Neural cell (in vitro differentiated cells): ENCODE data around the gene TMEM258. TPM values are rescaled to one million over a fixed set of nuclear protein-coding genes. Genes with fewer than 3 reads are reported as not detected.

Experiments
- H2AFZ ChIP-seq: fragments of 200-600, 300-800 bp; sonication (generic), shearing (Covaris generic); 2 replicates; pipeline ENCODE4 v1.6.0; 2014; ENCODE audit warnings: low read depth, mild to moderate bottlenecking, antibody characterized with exemption, low read length, moderate library complexity
- H3F3A ChIP-seq: fragments of 200-600 bp; shearing (Covaris generic); 2 replicates; pipeline ENCODE4 v1.6.1; 2016; ENCODE audit warnings: mild to moderate bottlenecking, moderate library complexity, mixed read lengths, antibody characterized with exemption, low read length; ENCODE audit not compliant: insufficient read depth, poor library complexity, severe bottlenecking
- H3K27ac ChIP-seq: fragments of 200-600, 300-800 bp; sonication (generic), shearing (Covaris generic); 2 replicates; pipeline ENCODE4 v1.5.1; 2014; ENCODE audit warnings: mild to moderate bottlenecking, low read length, moderate library complexity
- H3K27me3 ChIP-seq: fragments of 300-800, 200-600 bp; sonication (generic), shearing (Covaris generic); 2 replicates; pipeline ENCODE4 v1.6.0; 2014; ENCODE audit warnings: mild to moderate bottlenecking, low read depth, low read length, moderate library complexity; ENCODE audit not compliant: insufficient read depth
- H3K36me3 ChIP-seq: fragments of 300-800, 200-600 bp; sonication (generic), shearing (Covaris generic); 2 replicates; pipeline ENCODE4 v1.5.1; 2014; ENCODE audit warnings: mild to moderate bottlenecking, antibody characterized with exemption, low read length, moderate library complexity; ENCODE audit not compliant: insufficient read depth
- H3K4me2 ChIP-seq: fragments of 300-800, 200-600 bp; sonication (generic), shearing (Covaris generic); 2 replicates; pipeline ENCODE4 v1.6.0; 2014; ENCODE audit warnings: mild to moderate bottlenecking, low read length
- H3K4me3 ChIP-seq: fragments of 300-800, 200-600 bp; sonication (generic), shearing (Covaris generic); 2 replicates; pipeline ENCODE4 v1.5.1; 2014; ENCODE audit warnings: mild to moderate bottlenecking, low read length, moderate library complexity
- H3K79me2 ChIP-seq: fragments of 200-600 bp; shearing (Covaris generic); replicated peaks from 2 replicates; pipeline ENCODE4 v1.6.0; 2014; ENCODE audit warnings: mild to moderate bottlenecking, low read length, moderate library complexity; ENCODE audit not compliant: insufficient read depth
- H3K9ac ChIP-seq: fragments of 300-800, 200-600 bp; sonication (generic), shearing (Covaris generic); 2 replicates; pipeline ENCODE4 v1.6.1; 2016; ENCODE audit warnings: mild to moderate bottlenecking, low read length, mixed read lengths
- H3K9me2 ChIP-seq: fragments of 200-600 bp; shearing (Covaris generic); 2 replicates; pipeline ENCODE4 v1.6.1; 2016; ENCODE audit warnings: mild to moderate bottlenecking, low read length, mixed read lengths; ENCODE audit not compliant: insufficient read depth
- H3K9me3 ChIP-seq: fragments of 200-600, 300-800 bp; sonication (generic), shearing (Covaris generic); 2 replicates; pipeline ENCODE4 v1.6.1; 2016; ENCODE audit warnings: mild to moderate bottlenecking, mixed run types, low read length, moderate library complexity, mixed read lengths
- H4K20me1 ChIP-seq: fragments of 200-600 bp; shearing (Covaris generic); 2 replicates; pipeline ENCODE4 v1.6.1; 2016; ENCODE audit warnings: mild to moderate bottlenecking, mixed run types; ENCODE audit not compliant: insufficient read depth
- EP300 ChIP-seq: fragments of 450-650 bp; conservative IDR thresholded peaks from 2 replicates; pipeline ENCODE4 v1.6.1; 2014; ENCODE audit warnings: antibody characterized with exemption, mild to moderate bottlenecking, moderate library complexity; ENCODE audit not compliant: poor library complexity, severe bottlenecking
- EZH2 ChIP-seq: fragments of 200-600, 300-800 bp; shearing (Covaris generic), sonication (generic); IDR thresholded peaks from 2 replicates; pipeline ENCODE4 v1.6.1; 2014; ENCODE audit warnings: antibody characterized with exemption, low read length, borderline replicate concordance, mild to moderate bottlenecking; ENCODE audit not compliant: insufficient read depth, poor library complexity, severe bottlenecking
- MXI1 ChIP-seq: fragments of 450-650 bp; conservative IDR thresholded peaks from 2 replicates; pipeline ENCODE4 v1.6.1; 2014; ENCODE audit warnings: antibody characterized with exemption, mild to moderate bottlenecking; ENCODE audit not compliant: poor library complexity, severe bottlenecking
- POLR2AphosphoS5 ChIP-seq: IDR thresholded peaks from 2 replicates; pipeline ENCODE4 v1.6.1; 2012
- RAD21 ChIP-seq: fragments of 450-650 bp; conservative IDR thresholded peaks from 2 replicates; pipeline ENCODE4 v1.6.1; 2014; ENCODE audit warnings: antibody characterized with exemption, mild to moderate bottlenecking, moderate library complexity
- SMC3 ChIP-seq: fragments of 450-650 bp; conservative IDR thresholded peaks from 2 replicates; pipeline ENCODE4 v1.6.1; 2014; ENCODE audit warnings: antibody characterized with exemption, mild to moderate bottlenecking, moderate library complexity; ENCODE audit not compliant: poor library complexity
- TAF1 ChIP-seq: IDR thresholded peaks from 2 replicates; pipeline ENCODE4 v1.6.1; 2012; ENCODE audit warnings: low read depth
- polyA plus RNA-seq: library from polyadenylated mRNA; depleted of rRNA; stranded (reverse); fragments of >200 nt; gene quantifications from 2 replicates; pipeline ENCODE4 v1.2.3, GENCODE V29; 2014
- TF ChIP-seq, protein P1 (sequence below): IDR thresholded peaks from 2 replicates; pipeline ENCODE4 v1.6.1; 2012; ENCODE audit warnings: borderline replicate concordance
- TF ChIP-seq, protein P2 (sequence below): fragments of 450-650 bp; IDR thresholded peaks from 2 replicates; pipeline ENCODE4 v1.5.1; 2014; ENCODE audit warnings: antibody characterized with exemption, mild to moderate bottlenecking, moderate library complexity; ENCODE audit not compliant: poor library complexity, severe bottlenecking

TMEM258 gene
- polyA plus RNA-seq, 1 donor from 2014 or later: 134 TPM

DNA sequence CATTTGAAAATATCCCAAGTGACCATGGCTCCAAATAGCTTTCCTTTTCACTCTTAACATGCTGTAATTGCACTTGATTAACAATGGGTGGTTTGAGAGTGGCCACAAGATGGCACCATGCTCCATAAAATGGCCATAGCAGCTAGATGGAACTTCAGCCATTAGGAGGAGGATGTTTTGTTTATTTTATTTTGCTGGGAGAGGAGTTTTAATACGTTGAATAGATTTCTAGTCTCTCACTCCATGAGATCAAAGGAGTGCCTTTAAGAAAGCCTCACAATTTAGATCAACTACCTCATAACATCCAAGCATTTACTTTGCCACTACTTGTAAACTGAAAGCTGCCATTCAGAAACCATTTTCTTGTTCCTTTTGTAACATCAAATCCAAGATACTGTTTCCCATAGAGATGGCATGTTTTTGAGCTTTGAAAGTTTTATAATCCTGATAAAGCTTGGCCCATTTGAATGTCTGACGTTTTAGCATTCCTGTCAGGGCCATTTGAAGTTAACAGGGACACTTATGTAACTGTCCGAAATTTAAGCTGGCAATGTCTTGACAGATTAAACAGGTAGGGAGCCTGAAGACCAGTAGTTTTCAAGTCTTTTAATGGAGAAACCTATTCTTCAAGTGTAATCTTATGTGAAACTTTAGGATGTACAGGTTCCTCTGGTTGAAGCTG lies 5.0 kb upstream of the TMEM258 start:
- H3K4me2 ChIP-seq: no peak overlapping the region
- H3K4me3 ChIP-seq: no peak overlapping the region
- no peaks in the 10 kb centered on the region for H3K36me3 ChIP-seq
- H3K9me3 ChIP-seq: no peaks in the 10 kb centered on the region
- H3K9ac ChIP-seq: no peak overlapping the region
- TF ChIP-seq, protein P1, sequence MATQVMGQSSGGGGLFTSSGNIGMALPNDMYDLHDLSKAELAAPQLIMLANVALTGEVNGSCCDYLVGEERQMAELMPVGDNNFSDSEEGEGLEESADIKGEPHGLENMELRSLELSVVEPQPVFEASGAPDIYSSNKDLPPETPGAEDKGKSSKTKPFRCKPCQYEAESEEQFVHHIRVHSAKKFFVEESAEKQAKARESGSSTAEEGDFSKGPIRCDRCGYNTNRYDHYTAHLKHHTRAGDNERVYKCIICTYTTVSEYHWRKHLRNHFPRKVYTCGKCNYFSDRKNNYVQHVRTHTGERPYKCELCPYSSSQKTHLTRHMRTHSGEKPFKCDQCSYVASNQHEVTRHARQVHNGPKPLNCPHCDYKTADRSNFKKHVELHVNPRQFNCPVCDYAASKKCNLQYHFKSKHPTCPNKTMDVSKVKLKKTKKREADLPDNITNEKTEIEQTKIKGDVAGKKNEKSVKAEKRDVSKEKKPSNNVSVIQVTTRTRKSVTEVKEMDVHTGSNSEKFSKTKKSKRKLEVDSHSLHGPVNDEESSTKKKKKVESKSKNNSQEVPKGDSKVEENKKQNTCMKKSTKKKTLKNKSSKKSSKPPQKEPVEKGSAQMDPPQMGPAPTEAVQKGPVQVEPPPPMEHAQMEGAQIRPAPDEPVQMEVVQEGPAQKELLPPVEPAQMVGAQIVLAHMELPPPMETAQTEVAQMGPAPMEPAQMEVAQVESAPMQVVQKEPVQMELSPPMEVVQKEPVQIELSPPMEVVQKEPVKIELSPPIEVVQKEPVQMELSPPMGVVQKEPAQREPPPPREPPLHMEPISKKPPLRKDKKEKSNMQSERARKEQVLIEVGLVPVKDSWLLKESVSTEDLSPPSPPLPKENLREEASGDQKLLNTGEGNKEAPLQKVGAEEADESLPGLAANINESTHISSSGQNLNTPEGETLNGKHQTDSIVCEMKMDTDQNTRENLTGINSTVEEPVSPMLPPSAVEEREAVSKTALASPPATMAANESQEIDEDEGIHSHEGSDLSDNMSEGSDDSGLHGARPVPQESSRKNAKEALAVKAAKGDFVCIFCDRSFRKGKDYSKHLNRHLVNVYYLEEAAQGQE: no peak
- TF ChIP-seq SMC3 (peak; percentile 95), TAF1 (no peak), EP300 (no peak), EZH2 (no peak), RAD21 (peak; percentile 91), POLR2AphosphoS5 (peak; percentile 24), MXI1 (no peak)
- TF ChIP-seq, protein P2, sequence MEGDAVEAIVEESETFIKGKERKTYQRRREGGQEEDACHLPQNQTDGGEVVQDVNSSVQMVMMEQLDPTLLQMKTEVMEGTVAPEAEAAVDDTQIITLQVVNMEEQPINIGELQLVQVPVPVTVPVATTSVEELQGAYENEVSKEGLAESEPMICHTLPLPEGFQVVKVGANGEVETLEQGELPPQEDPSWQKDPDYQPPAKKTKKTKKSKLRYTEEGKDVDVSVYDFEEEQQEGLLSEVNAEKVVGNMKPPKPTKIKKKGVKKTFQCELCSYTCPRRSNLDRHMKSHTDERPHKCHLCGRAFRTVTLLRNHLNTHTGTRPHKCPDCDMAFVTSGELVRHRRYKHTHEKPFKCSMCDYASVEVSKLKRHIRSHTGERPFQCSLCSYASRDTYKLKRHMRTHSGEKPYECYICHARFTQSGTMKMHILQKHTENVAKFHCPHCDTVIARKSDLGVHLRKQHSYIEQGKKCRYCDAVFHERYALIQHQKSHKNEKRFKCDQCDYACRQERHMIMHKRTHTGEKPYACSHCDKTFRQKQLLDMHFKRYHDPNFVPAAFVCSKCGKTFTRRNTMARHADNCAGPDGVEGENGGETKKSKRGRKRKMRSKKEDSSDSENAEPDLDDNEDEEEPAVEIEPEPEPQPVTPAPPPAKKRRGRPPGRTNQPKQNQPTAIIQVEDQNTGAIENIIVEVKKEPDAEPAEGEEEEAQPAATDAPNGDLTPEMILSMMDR: peak; percentile 93
- H3K9me2 ChIP-seq: no peaks in the 10 kb centered on the region
- no peak overlapping the region for H3K27ac ChIP-seq
- peaks cover 21% of the 10 kb centered on the region for H3K79me2 ChIP-seq
- no peaks in the 10 kb centered on the region for H3F3A ChIP-seq
- no peaks in the 10 kb centered on the region for H3K27me3 ChIP-seq
- H4K20me1 ChIP-seq: no peaks in the 10 kb centered on the region
- H2AFZ ChIP-seq: no peak overlapping the region

DNA sequence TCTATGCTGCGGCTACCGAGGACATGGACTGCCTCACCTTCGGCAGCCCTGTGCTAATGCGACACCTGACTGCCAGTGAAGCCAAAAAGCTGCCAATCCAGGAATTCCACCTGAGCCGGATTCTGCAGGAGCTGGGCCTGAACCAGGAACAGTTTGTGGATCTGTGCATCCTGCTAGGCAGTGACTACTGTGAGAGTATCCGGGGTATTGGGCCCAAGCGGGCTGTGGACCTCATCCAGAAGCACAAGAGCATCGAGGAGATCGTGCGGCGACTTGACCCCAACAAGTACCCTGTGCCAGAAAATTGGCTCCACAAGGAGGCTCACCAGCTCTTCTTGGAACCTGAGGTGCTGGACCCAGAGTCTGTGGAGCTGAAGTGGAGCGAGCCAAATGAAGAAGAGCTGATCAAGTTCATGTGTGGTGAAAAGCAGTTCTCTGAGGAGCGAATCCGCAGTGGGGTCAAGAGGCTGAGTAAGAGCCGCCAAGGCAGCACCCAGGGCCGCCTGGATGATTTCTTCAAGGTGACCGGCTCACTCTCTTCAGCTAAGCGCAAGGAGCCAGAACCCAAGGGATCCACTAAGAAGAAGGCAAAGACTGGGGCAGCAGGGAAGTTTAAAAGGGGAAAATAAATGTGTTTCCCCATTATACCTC lies 3.6 kb upstream of the TMEM258 start:
- H3K4me3 ChIP-seq: no peak overlapping the region
- no peaks in the 10 kb centered on the region for H3K36me3 ChIP-seq
- H3K27me3 ChIP-seq: no peaks in the 10 kb centered on the region
- no peaks in the 10 kb centered on the region for H3K9me2 ChIP-seq
- no peak overlapping the region for H3K27ac ChIP-seq
- no peak overlapping the region for H3K9ac ChIP-seq
- no peak overlapping the region for H3K4me2 ChIP-seq
- no peaks in the 10 kb centered on the region for H3K9me3 ChIP-seq
- no peak overlapping the region for H2AFZ ChIP-seq
- H3K79me2 ChIP-seq: peaks cover 25% of the 10 kb centered on the region
- no peak for TF ChIP-seq MXI1
- TF ChIP-seq EP300: no peak
- TF ChIP-seq, protein P2: no peak
- no peak for TF ChIP-seq RAD21
- TF ChIP-seq SMC3: no peak
- H3F3A ChIP-seq: no peaks in the 10 kb centered on the region
- no peaks in the 10 kb centered on the region for H4K20me1 ChIP-seq
